Gastroesophageal sphincter (tissue), 3 donors: ENCODE results near the gene PHC2.

Source experiments
- EP300 ChIP-seq: sonication (generic); formaldehyde crosslinking; IDR thresholded peaks from one replicate; pipeline ENCODE4 v1.6.1; 2017; ENCODE audit warnings: antibody characterized with exemption, mild to moderate bottlenecking
- POLR2A ChIP-seq, 2 donors: fragments of 450-650 bp; IDR thresholded peaks; one replicate each; pipeline ENCODE4 v1.6.1; 2017; ENCODE audit warnings: antibody characterized with exemption in 2 of 2, mild to moderate bottlenecking in 2 of 2, moderate library complexity in 1 of 2
- POLR2AphosphoS5 ChIP-seq: sonication (generic); formaldehyde crosslinking; IDR thresholded peaks from one replicate; pipeline ENCODE4 v1.6.1; 2017; ENCODE audit warnings: antibody characterized with exemption
- TF ChIP-seq, protein P1 (sequence below), 4 experiments: fragments of 200-600 bp in 2 of 4; fragments of 450-650 bp in 2 of 4; sonication (generic) in 1 of 4; IDR thresholded peaks; one replicate each; pipeline ENCODE4 v1.5.1; 2017 to 2019; ENCODE audit warnings: antibody characterized with exemption in 4 of 4, mild to moderate bottlenecking in 2 of 4, moderate library complexity in 2 of 4

GRCh38 chr1:33281554-33282303 is 149.2 kb downstream of the PHC2 start:
- TF ChIP-seq POLR2A (IDR thresholded peaks at IDR 0.05) (no peak), EP300 (no peak), POLR2AphosphoS5 (no peak)
- TF ChIP-seq, protein P1, sequence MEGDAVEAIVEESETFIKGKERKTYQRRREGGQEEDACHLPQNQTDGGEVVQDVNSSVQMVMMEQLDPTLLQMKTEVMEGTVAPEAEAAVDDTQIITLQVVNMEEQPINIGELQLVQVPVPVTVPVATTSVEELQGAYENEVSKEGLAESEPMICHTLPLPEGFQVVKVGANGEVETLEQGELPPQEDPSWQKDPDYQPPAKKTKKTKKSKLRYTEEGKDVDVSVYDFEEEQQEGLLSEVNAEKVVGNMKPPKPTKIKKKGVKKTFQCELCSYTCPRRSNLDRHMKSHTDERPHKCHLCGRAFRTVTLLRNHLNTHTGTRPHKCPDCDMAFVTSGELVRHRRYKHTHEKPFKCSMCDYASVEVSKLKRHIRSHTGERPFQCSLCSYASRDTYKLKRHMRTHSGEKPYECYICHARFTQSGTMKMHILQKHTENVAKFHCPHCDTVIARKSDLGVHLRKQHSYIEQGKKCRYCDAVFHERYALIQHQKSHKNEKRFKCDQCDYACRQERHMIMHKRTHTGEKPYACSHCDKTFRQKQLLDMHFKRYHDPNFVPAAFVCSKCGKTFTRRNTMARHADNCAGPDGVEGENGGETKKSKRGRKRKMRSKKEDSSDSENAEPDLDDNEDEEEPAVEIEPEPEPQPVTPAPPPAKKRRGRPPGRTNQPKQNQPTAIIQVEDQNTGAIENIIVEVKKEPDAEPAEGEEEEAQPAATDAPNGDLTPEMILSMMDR (IDR thresholded peaks at IDR 0.05), result no peak
